Uterus (tissue), 2 donors: ENCODE measurements around the gene LSM14A.
"Not testable (repeated sequence)": the region's sequence is repeated elsewhere in the genome, so short reads cannot be mapped to it uniquely, and the experiment has no call there.

Experiments used
- POLR2A ChIP-seq, 2 donors: fragments of 450-650 bp; IDR thresholded peaks; one replicate each; pipeline ENCODE4 v1.6.1; 2016; ENCODE audit warnings: antibody characterized with exemption in 2 of 2, mild to moderate bottlenecking in 1 of 2, moderate library complexity in 1 of 2
- TF ChIP-seq, protein P1 (sequence below), 4 experiments: fragments of 200-600 bp in 2 of 4; fragments of 450-650 bp in 2 of 4; sonication (generic) in 2 of 4; IDR thresholded peaks; one replicate each; pipeline ENCODE4 v1.5.1; 2016 to 2019; ENCODE audit warnings: antibody characterized with exemption in 4 of 4, mild to moderate bottlenecking in 2 of 4, moderate library complexity in 1 of 4

DNA sequence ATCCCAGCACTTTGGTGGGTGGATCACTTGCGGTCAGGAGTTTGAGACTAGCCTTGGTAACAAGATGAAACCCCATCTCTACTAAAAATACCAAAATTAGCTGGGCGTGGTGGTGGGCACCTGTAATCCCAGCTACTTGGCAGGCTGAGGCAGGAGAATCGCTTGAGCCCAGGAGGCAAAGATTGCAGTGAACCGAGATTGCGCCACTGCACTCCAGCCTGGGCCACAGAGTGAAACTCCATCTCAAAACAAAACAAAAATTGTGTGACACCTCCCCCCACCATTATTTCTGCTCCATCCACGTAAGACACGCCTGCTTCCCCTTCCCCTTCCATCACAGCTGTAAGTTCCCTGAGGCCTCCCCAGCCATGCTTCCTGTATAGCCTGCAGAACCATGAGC, 13.3 kb upstream of the LSM14A start:
- TF ChIP-seq, protein P1, sequence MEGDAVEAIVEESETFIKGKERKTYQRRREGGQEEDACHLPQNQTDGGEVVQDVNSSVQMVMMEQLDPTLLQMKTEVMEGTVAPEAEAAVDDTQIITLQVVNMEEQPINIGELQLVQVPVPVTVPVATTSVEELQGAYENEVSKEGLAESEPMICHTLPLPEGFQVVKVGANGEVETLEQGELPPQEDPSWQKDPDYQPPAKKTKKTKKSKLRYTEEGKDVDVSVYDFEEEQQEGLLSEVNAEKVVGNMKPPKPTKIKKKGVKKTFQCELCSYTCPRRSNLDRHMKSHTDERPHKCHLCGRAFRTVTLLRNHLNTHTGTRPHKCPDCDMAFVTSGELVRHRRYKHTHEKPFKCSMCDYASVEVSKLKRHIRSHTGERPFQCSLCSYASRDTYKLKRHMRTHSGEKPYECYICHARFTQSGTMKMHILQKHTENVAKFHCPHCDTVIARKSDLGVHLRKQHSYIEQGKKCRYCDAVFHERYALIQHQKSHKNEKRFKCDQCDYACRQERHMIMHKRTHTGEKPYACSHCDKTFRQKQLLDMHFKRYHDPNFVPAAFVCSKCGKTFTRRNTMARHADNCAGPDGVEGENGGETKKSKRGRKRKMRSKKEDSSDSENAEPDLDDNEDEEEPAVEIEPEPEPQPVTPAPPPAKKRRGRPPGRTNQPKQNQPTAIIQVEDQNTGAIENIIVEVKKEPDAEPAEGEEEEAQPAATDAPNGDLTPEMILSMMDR (IDR thresholded peaks at IDR 0.05) = not testable (repeated sequence)
- not testable (repeated sequence) for TF ChIP-seq POLR2A (IDR thresholded peaks at IDR 0.05)
